ENCODE data around the gene GULP1. TPM values are rescaled to one million over a fixed set of nuclear protein-coding genes. Genes with fewer than 3 reads are reported as not detected.

The GULP1 gene
- polyA plus RNA-seq, 1 donor from 2014 or later: 10.2 TPM

DNA sequence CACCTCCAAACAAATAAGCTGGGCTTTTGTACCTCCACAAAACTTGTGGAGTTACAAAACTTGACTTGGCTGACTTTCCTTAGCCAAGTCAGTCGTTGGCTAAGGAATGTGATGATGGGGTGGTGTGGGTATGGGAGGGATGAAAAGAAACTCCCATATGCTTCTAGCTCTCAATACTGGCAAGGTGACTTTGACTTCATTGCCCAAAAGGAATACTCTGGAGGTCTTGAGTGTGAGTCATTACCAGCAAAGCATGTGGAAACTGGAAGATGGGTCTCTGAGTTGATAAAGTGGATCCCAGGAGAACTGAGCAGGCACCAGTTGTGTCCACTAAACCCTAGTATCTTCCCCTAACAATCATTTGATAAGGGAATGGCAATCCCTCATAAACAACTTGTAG is 226.7 kb downstream of the GULP1 start:
- Histone ChIP-seq H2AFZ (ENCODE audit: low read depth, low read length) (no peak overlapping the region), H3K36me3 (ENCODE audit: insufficient read depth, low read length) (no peaks in the 10 kb centered on the region), H3K9me3 (ENCODE audit: low read length) (no peaks in the 10 kb centered on the region), H4K20me1 (ENCODE audit: insufficient read depth) (no peaks in the 10 kb centered on the region), H3K27ac (ENCODE audit: low read length) (no peak overlapping the region), H3F3A (ENCODE audit: insufficient read depth, low read length, poor library complexity, severe bottlenecking) (no peaks in the 10 kb centered on the region), H3K27me3 (ENCODE audit: insufficient read depth, low read depth, low read length) (no peaks in the 10 kb centered on the region), H3K9me2 (ENCODE audit: insufficient read depth, low read length) (no peaks in the 10 kb centered on the region), H3K4me3 (ENCODE audit: low read length) (no peak overlapping the region), H3K4me2 (ENCODE audit: low read length) (no peak overlapping the region), H3K9ac (ENCODE audit: low read length) (no peak overlapping the region), H3K79me2 (replicated peaks; ENCODE audit: insufficient read depth, low read length) (no peaks in the 10 kb centered on the region)
- TF ChIP-seq POLR2AphosphoS5 (IDR thresholded peaks at IDR 0.05) (no peak), CTCF (IDR thresholded peaks at IDR 0.05; ENCODE audit: poor library complexity, severe bottlenecking) (no peak), REST (IDR thresholded peaks at IDR 0.05; ENCODE audit: borderline replicate concordance) (no peak), MXI1 (conservative IDR thresholded peaks at IDR 0.05; ENCODE audit: poor library complexity, severe bottlenecking) (no peak), EZH2 (IDR thresholded peaks at IDR 0.05; ENCODE audit: borderline replicate concordance, insufficient read depth, low read length, poor library complexity, severe bottlenecking) (no peak), RAD21 (conservative IDR thresholded peaks at IDR 0.05) (no peak), SMC3 (conservative IDR thresholded peaks at IDR 0.05; ENCODE audit: poor library complexity) (no peak), TAF1 (IDR thresholded peaks at IDR 0.05; ENCODE audit: low read depth) (no peak), EP300 (conservative IDR thresholded peaks at IDR 0.05; ENCODE audit: poor library complexity, severe bottlenecking) (no peak)

DNA sequence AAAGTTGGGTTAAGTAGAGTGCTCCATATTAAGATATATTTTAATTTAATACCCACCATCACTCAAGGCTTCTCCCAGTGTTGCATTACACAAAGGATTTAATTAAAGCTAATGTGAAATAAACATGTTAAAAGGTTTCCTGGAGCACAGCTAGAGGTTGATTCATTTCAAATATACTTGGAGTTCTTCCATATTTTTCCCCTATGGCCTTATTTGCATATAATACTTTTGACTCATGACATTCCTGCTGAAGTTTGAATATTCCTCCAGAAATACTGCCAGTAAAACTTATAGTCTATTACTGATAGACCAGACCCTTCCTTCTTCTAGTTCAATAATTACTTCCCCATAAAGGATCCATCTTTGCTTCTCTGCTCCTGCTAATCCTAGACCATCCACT is 227.5 kb downstream of the GULP1 start:
- H3K36me3 ChIP-seq (ENCODE audit: insufficient read depth, low read length): no peaks in the 10 kb centered on the region
- no peak for TF ChIP-seq EZH2 (IDR thresholded peaks at IDR 0.05; ENCODE audit: borderline replicate concordance, insufficient read depth, low read length, poor library complexity, severe bottlenecking)
- no peak for TF ChIP-seq CTCF (IDR thresholded peaks at IDR 0.05; ENCODE audit: poor library complexity, severe bottlenecking)
- no peak for TF ChIP-seq REST (IDR thresholded peaks at IDR 0.05; ENCODE audit: borderline replicate concordance)
- no peak for TF ChIP-seq TAF1 (IDR thresholded peaks at IDR 0.05; ENCODE audit: low read depth)
- TF ChIP-seq SMC3 (conservative IDR thresholded peaks at IDR 0.05; ENCODE audit: poor library complexity): no peak
- TF ChIP-seq POLR2AphosphoS5 (IDR thresholded peaks at IDR 0.05): no peak
- no peak for TF ChIP-seq RAD21 (conservative IDR thresholded peaks at IDR 0.05)
- no peak for TF ChIP-seq EP300 (conservative IDR thresholded peaks at IDR 0.05; ENCODE audit: poor library complexity, severe bottlenecking)
- TF ChIP-seq MXI1 (conservative IDR thresholded peaks at IDR 0.05; ENCODE audit: poor library complexity, severe bottlenecking): no peak

More for the DNA sequence above, 227.5 kb downstream of the GULP1 start:
- no peaks in the 10 kb centered on the region for H3K27me3 ChIP-seq (ENCODE audit: insufficient read depth, low read depth, low read length)
- H3K27ac ChIP-seq (ENCODE audit: low read length): no peak overlapping the region
- no peaks in the 10 kb centered on the region for H3K9me3 ChIP-seq (ENCODE audit: low read length)
- H3K79me2 ChIP-seq (replicated peaks; ENCODE audit: insufficient read depth, low read length): no peaks in the 10 kb centered on the region
- no peaks in the 10 kb centered on the region for H4K20me1 ChIP-seq (ENCODE audit: insufficient read depth)
- H3K4me3 ChIP-seq (ENCODE audit: low read length): no peak overlapping the region
- no peak overlapping the region for H3K4me2 ChIP-seq (ENCODE audit: low read length)
- H2AFZ ChIP-seq (ENCODE audit: low read depth, low read length): no peak overlapping the region
- no peak overlapping the region for H3K9ac ChIP-seq (ENCODE audit: low read length)
- no peaks in the 10 kb centered on the region for H3F3A ChIP-seq (ENCODE audit: insufficient read depth, low read length, poor library complexity, severe bottlenecking)
- H3K9me2 ChIP-seq (ENCODE audit: insufficient read depth, low read length): no peaks in the 10 kb centered on the region

All from neural cell (in vitro differentiated cells).